ENCODE results near the gene CGNL1.

Gene CGNL1

DNA sequence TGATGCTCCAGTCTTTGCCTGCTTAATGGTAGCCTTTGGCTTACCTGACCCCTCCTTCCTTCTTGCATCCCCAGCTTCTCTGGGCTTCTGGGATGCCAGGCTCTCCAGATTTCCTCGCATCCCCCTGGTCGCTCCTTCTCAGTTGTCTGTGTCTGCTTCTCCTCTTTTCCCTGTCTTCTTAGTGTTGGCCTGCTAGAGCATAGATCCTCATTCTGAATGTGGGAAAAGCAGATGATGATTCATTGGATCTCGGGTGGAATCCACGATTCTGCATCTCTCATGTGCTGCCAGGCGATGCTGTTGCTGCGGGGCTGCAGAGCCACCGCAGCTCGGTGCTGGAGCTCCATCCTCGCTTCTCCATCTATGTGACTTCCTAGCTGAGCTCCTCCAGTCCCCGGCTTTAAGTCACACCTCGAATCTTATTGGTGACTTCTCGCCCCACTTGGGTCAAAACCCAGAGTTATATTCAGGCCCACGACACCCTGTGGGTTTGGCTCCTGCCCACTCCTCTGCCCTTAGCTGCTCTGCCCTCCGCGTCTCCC is 47.4 kb downstream of the CGNL1 start:
- DNase-seq (ENCODE audit: low read depth, low spot score), result no peak

DNA sequence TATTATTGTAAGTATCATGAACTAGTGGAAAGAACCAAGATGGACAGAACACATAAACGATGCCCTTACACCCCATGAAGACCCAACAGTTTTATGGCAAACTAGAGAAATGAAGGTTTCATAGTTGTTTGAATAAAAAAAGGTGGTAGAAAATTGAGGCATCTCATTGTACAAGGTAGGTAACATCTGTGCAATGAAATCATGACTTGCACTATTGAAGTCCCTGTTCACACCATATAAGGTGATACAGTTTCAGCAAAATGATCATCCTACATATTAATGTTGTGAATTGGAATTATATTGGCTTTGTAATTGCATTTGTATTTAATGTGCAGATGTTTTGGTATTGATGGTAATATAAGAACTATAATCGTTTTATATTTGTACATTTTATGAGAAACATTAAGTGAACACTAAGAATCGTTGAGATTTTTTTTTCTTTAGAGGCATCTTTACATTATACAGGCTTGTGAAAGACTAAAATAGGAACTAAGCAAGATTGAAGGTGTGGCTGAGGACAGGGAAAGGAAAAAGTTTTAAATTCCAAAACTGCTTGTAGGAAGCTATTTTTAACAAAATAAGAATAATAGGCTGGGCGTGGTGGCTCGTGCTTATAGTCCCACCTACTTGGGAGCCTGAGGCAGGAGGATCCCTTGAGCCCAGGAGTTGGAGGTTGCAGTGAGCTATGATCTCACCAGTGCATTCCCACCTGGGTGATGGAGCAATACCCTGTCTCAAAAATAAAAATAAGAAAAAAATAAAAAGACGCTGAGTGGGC is 48.5 kb downstream of the CGNL1 start:
- no peak for DNase-seq (ENCODE audit: low read depth, low spot score)

DNA sequence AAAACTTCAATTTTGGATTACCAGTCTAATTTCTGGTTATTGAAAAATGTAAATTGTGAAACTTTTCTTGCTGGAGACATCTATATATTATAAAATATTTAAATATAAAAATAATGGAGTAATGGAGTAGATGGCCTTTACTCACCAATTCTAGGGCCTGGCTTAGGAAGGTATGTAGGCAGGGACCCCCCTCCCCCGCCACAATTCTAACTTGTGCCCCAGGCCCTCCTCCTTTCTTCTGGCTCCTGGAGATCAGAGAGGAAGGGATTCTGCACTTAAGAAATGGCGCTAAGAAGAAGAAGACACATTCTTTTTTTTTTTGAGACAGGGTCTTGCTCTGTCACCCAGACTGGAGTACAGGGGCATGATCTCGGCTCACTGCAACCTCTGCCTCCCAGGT is 49.5 kb downstream of the CGNL1 start:
- no peak for DNase-seq (ENCODE audit: low read depth, low spot score)

DNA sequence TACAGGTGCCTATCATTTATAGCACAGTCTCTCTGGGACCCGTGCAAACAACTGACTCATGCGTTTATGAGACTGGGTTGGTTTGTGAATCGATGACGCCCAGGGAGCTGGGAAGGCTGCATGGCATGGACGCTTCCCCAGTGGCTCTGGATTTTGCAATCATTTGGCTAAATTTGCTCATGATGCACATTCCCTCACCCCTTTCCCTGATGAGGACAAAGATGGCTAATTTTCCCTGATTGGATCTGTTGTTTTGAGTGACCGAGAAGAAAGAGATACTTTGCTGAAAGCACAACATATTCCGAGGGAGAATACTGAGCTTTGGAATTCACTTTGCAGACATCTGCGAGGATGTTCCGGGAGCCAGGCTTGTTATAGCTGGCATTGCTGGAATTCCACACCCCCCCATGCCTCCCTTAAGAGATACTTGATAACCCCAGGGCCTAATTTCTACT is 51.1 kb downstream of the CGNL1 start:
- no peak for DNase-seq (ENCODE audit: low read depth, low spot score)

DNA sequence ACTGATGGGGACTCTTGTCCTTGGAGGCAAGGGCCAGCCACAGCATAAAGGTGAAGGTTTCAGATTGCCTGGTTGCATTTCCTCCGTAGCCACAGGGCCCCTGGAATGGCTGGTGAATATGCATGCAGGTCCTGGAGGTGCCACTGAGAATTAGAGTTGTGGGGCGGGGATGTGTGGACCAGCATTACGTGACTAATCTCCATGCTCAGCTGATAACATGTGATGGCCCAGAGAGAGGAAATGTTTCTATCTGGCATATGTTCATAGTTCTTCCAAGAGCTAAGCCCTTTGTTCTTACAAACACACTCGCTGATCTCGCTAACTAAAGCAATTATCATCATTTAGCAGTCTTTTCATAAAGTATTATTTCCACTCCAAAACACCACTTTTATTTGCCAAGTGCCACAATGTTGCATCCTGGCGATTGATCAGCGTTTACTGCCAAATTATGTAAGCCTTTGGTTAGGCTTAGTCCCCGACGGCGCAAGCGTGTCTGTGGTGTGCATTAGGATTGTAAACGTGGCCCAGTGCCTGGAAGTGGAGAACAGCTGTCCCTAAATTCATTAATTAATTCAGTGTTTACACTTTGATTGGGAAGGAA is 55.9 kb downstream of the CGNL1 start:
- no peak for DNase-seq (ENCODE audit: low read depth, low spot score)

DNA sequence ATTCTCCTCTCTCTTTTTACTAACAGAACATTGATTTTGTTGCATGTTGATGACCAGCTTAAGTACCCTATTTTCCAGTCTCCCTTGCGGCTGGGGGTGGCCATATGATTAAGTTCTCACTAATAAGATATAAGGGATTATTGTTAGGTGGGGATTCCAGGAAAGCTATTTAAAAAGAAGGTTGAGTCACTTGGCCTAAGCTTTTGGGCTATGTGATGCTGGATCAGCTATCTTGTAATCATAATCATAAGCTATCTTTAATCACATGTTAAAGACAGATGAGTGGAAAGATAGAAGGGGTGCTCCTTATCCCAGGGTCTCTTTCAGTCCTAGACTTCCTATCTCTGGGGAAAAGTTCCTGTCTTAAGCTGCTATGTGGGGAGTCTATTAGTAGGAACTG is 59.9 kb downstream of the CGNL1 start:
- no peak for DNase-seq (ENCODE audit: low read depth, low spot score)

DNA sequence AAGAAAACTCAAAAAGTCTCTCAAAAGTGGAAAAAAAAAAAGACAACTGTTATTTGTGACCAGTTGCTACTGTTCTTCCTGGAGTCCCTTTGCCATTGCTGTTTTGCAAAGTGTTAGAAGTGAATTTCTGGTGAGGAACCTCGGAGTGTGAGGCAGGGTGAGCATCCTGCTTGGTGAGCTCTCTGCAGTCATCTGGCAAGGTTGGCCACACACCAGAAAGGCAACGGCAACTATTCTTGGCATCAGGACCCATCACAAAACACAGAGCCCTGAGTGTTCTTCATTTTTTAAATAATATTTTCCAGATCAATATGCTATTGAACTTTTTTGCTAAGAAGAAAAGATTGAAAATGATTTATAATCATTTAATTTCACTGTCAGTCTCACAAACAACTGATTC is 60.7 kb downstream of the CGNL1 start:
- no peak for DNase-seq (ENCODE audit: low read depth, low spot score)

DNA sequence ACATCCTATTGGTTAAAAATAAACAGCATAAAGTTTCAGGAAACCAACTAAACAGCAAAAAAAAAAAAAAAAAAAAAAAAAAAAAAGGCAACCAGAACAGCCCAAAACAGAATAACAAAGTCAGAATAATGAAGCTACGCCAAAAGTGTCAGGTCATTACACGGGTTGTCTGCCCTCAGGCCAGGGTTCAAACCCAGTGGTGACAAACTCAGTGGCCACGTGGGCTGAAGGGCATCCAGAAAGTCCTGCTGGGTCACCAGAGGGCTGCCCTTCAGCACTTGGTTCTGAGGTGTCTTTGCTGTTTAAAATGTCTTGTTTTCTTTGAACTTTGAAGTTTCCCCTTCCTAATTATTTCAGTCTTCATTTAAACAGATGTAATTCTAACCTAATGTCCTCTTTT is 61.3 kb downstream of the CGNL1 start:
- DNase-seq (ENCODE audit: low read depth, low spot score), result no peak

DNA sequence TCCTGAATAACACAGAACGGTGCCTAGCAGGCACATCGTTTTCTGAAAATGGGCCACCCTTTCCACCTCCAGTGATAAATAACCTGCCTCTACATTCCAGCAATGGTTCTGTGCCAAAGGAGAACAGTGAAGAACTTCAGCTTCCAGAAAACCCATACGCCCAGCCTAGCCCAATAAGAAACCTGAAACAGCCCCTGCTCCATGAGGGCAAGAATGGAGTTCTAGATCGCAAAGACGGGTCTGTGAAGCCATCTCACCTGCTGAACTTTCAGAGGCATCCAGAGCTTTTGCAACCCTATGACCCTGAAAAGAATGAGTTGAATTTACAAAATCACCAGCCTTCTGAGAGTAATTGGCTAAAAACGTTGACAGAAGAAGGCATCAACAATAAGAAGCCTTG is 61.9 kb downstream of the CGNL1 start:
- DNase-seq (ENCODE audit: low read depth, low spot score), result no peak

DNA sequence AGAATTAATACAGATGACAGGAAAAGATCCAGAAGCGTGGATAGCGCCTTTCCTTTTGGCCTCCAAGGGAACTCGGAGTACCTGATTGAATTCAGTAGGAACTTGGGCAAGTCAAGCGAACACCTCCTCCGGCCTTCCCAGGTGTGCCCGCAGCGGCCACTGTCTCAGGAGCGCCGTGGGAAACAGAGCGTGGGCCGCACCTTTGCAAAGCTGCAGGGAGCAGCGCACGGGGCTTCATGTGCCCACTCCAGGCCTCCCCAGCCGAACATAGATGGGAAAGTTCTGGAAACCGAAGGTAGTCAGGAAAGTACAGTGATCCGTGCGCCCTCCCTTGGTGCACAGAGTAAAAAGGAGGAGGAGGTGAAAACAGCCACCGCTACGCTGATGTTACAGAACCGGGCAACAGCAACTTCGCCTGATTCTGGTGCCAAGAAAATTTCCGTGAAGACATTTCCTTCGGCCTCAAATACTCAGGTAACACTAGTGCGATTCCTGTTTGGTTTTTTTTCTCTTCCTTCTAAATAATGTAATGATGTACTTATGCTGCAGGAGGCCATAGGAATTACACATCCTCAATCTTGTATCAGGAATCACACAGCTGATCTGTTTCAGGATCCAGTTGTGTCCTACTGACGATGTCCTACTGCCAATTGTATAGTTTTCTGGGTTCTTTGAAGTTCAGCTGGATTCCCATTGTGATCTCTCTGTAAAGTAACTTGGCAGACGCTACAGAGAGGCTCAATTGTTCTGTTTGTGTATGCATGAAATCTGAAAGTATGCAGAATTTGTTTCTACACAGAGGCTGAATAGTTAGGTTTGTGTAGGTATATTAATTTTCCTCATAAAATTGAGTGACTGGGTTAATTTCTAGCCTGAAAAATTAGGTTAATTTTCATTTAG is 63.1 kb downstream of the CGNL1 start:
- DNase-seq (ENCODE audit: low read depth, low spot score), result no peak

DNA sequence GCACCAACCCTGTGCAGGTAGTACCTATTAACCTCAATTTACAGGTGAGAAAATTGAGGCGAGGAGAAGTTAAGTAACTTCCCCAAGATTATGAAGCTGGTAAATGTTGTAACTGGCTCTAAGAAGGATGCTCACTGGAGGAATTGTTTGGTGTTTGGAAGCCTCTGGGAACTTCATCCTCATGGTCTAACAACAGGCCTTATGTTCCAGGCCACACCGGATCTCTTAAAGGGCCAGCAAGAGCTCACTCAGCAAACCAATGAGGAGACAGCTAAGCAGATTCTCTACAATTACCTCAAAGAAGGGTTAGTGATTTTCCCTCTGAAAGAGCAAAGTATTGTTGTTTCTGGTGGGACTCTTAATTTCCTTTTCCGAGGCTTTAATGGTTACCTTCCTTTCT is 63.9 kb downstream of the CGNL1 start:
- no peak for DNase-seq (ENCODE audit: low read depth, low spot score)

DNA sequence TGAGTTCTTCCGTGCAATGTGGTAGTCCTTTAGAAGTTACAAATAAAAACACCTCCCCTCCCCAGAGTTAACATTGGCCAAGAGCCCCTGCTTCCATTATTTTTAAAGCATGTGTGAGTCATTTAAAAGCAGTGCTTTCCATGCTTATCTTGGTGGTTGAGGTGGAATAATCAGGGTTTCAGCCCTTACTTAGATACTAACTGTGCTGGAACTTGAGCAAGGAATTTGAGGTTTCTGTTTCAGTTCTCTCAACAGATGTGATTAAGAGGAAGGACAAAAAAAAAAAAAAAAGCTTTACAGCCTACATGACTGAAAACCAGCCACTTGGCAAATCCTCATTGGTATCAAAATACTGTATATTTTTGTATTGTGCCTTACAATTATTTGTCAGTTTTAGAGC is 64.5 kb downstream of the CGNL1 start:
- no peak for DNase-seq (ENCODE audit: low read depth, low spot score)

DNA sequence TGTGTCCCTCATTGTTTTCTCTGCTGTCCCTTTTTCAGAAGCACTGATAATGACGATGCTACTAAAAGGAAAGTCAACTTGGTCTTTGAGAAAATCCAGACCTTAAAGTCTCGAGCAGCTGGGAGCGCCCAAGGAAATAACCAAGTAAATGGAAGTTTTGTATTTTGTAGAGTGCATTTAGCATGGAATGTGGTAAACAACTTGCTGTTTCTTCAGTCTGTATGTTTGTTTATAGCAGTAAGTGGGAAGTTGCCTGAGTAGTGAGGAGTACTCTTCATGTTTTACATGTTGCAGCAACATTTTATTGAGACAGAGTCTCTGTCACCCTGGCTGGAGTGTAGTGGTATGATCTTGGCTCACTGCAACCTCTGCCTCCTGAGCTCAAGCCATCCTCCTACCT is 66.0 kb downstream of the CGNL1 start:
- no peak for DNase-seq (ENCODE audit: low read depth, low spot score)

DNA sequence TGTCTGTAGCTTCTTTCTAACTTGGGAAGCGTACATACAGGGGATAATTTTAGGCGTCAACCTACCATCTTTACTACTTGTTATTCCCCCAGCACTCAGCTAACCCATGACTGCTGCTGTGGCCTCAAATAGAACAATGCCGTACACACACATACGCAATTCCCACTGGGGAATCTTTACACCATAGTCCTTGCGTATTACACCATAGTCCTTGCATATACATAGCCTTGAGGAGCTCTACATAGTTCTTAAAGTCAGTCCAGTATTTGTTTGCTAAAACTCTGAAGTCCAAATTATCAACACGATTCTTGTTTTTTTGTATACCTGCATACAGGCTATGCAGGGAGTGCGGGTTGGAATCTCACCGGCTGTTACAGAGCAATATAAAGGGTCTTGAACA is 67.2 kb downstream of the CGNL1 start:
- DNase-seq (ENCODE audit: low read depth, low spot score), result no peak

DNA sequence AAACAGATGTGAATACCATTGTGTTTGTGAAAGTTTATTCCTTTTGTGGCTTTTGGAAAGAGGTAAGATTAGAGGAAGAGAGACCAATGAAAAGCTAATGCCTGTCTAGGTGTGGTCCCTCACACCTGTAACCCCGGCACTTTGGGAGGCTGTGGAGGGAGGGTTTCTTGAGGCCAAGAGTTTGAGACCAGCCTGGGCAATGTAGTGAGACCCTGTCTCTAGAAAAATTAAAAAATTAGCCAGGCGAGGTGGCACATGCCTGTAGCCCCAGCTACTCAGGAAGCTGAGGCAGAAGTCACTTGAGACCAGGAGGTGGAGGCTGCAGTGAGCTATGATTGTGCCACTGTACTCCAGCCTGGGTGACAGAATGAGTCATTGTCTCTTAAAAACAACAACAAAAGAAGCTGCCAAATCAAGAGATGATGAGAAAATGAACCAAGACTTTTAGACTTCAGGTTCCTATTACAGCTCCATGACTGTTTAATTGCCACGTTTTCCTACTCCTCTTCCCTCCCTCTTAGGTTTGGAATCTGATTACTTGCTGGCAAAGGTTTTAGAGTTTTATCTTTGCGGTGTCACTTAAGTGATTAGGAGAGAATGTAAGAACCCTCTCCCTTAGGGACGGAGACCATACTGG is 68.7 kb downstream of the CGNL1 start:
- DNase-seq (ENCODE audit: low read depth, low spot score), result no peak

DNA sequence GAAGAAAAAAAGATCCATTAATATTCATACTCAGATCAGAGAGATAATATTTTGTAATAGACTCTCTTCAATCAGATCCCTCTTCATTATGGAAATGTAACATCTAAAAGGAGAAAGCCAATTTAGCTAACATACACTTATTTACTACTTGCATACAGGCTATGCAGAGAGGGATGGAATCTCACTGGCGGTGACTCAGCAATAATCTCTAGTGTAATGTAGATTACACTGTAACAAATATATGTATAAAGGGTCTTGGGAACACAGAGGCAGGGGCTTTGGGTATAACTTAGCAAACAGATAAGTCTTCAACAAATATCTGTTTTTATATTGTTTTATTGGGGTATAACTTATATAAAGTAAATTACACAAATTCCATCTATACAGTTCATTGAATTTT is 69.6 kb downstream of the CGNL1 start:
- DNase-seq (ENCODE audit: low read depth, low spot score), result no peak

DNA sequence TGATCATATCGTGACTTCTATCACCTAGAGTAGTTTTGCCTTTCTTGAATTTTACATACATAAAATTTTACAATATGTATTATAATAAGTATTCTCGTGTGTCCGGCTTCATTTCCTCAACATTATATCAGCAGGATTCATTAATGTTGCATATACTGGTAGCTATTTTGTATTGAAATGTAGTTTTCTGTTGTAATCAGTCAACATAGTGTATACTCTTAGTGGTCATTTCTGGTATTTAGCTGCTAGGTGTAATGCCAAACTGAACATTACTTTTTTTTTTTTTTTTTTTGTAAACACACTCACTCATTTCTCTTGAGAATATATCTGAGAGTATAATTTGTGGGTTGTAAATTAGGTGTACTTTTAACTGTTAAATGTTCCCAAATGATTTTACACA is 70.1 kb downstream of the CGNL1 start:
- DNase-seq (ENCODE audit: low read depth, low spot score), result no peak

DNA sequence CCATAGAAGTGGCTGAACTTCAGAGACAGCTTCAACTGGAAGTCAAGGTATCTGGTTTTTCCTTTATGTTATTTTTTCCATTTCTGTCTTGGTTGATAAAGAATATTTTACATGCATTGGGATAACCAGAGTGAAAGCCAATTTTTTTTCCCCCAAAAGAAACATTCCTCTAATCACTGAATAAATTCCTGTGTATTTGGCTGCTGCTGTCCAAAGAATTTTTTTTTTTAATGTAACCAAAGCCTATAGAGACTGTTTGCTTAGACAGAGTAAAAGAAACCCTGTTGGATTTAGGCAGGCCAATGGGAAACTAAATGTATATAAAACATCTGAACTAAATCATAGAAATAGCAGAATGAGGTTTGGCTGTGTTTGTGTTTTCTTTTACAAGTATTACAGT is 75.2 kb downstream of the CGNL1 start:
- no peak for DNase-seq (ENCODE audit: low read depth, low spot score)

DNA sequence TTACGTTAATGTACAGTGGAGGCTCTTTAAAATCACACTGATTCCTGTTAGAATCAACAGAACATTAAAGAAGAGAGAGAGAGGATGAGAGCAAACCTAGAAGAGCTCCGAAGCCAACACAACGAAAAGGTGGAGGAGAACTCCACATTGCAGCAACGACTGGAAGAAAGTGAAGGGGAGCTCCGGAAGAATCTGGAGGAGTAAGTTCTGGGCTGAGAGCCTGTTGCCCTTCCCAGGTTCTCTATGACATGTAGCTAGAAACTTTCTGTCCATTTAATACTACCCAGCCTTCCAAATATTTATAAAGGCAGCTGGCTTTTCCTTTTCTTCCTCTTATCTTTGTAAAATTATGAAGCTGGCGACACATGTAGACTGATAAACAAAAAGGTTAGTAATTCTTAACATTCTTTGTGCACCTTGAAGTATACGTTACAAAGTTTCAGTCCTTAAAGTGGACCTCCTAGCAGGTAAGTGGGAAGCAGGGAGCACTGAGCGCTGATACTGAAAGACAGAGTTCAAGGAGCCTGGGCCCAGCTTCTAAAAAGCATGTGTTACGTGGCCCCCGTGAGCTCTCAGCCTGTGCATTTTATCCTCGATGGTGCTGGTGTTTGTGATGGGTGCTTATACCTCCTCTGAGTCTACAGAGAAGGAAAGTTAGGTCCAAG is 75.9 kb downstream of the CGNL1 start:
- DNase-seq (ENCODE audit: low read depth, low spot score), result no peak

DNA sequence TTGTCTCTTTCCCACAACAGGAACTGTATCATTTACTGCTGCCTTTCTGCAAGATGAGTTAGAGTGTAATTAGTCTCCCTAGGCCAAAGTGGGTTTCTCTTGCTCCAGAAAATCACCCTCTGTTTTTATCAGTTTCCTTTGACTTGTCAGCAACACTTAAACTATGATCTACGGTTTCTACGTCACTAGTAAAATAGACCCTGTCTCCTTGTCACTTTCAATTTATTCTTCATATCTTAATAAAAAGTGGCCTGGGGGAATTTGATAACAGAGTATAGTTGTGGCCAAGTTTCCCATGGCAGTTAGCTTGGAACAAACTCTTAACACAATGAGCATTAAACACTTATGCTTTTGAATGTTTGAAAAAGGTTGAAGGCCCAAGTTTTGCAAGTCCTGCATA is 79.6 kb downstream of the CGNL1 start:
- DNase-seq (ENCODE audit: low read depth, low spot score), result no peak

DNA sequence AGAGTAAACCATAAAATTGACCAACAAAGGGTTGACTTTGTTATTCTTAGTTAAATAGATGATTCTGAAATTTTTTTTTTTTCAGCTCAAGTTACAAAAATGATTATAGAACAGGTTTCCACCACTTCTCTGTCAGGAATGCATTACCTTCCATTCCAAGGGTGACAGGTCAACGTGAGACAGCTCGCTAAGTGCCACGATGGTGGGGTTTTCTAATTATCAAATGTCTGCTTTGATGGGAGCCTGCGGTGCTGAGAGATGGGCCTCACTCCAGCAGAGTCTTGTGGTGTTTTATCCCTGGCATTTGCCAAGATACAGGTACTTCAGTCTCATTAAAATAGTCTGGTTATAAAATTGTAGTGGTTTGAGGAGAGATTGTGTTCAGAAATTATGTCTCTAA is 80.3 kb downstream of the CGNL1 start:
- no peak for DNase-seq (ENCODE audit: low read depth, low spot score)
